ENCODE results near the gene ZDHHC20. TPM values are rescaled to one million over a fixed set of nuclear protein-coding genes. Genes with fewer than 3 reads are reported as not detected.
A peak's percentile ranks its signal among the peaks of the same experiment; 100 is the strongest.

Gene ZDHHC20, protein sequence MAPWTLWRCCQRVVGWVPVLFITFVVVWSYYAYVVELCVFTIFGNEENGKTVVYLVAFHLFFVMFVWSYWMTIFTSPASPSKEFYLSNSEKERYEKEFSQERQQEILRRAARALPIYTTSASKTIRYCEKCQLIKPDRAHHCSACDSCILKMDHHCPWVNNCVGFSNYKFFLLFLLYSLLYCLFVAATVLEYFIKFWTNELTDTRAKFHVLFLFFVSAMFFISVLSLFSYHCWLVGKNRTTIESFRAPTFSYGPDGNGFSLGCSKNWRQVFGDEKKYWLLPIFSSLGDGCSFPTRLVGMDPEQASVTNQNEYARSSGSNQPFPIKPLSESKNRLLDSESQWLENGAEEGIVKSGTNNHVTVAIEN
- 10 to 100 TPM; 79.3 to 81.7 TPM for total RNA-seq
- polyA plus RNA-seq = 10 to 100 TPM; 25.8 to 52.5 (median 36.6) TPM
- 117 to 169 (median 120) reads per million in 6 experiments for total RNA-seq

DNA sequence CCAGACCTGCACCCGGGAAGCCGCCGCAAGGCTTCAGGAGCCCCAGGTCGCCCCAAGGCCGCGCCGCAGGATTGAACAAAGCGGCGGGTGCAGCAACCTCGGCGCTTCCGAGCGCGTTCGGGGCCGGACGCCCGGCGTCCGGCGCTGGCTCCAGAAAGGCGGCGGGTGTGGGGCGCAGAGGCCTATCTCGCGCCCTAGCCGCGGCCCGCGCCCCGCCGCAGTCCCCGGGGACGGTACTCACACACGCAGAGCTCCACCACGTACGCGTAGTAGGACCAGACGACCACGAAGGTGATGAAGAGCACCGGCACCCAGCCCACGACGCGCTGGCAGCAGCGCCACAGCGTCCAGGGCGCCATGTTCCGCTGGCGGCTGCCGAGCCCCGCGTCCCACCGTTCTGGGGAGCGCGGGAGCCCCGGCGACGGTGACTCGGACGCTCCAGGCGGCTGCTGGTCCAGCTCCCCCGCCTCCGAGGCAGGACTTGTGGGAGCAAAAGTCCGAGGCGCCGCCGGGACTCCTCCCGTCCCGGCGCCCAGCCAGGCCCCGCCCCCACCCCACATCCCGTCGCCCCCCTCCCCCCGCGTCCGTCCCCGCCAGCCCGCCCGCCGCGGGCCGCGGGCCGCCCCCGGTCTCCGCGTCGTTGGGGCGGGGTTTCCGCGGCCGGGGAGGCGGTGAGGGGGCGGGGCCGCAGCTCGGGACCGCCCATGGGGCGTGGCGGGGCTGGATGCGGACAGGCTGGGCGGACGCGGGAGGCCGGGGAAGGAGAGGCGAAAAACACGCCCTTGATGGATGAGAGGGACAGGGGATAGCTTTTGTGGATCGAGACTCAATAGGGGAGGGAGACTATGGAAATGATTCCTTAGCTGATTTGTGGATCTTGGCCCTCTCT is at the start of gene ZDHHC20:
Gene ZDHHC20 (minus strand): TSS at position 491 of the 889 bp plus-strand sequence. CDS start 132 bp downstream, at position 359.
- DNase-seq (peak; percentile 74 to 92 (median 89)), ATAC-seq (peak; percentile 80 to 83)
- Mint-ChIP-seq H3K4me1 (peaks cover 13 to 44% (median 43%) of the 10 kb centered on the region in 4 donors), H3K9me3 (no peaks in the 10 kb centered on the region), H3K27me3 (no peaks in the 10 kb centered on the region), H3K4me3 (peak within 1 kb of the TSS; percentile 90 to 96 (median 92)), H3K36me3 (peaks cover 5 to 8% (median 7%) of the 10 kb centered on the region in 3 donors), H3K27ac (peak within 1 kb of the TSS; percentile 86 to 98 (median 93))
- POLR2A ChIA-PET = interaction anchor here (0.8 to 2.4 kb wide), 12 partner anchors 18 to 686 kb away, joined by 3 to 14 read pairs (median 4); partner anchors contain the start of genes EEF1AKMT1, MICU2, MRPL57 and SKA3

DNA sequence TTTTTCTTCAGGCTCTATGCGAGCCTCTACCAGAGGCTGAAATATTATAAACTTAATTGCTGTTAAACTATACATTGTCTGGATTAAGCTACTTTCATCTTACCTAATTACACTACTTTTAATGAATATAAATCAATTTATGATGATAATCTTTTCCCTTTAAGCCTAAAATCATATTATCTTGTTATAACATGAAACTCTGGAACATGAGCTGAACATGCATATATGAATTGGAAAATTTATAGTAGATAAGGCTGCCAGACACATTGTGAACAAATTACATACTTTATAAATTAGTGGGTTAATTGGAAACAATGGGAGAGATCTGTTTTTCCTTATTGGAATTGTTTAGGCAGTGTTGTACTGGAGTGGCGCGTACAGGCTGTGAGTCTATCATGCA is 45.3 kb upstream of the ZDHHC20 start:
- POLR2A ChIA-PET = no interaction called here
- Mint-ChIP-seq H3K4me1 (peaks cover 0 to 7% (median 2%) of the 10 kb centered on the region in 4 donors), H3K27me3 (no peaks in the 10 kb centered on the region), H3K9me3 (no peaks in the 10 kb centered on the region), H3K36me3 (peaks cover 7 to 82% (median 43%) of the 10 kb centered on the region in 3 donors), H3K27ac (peak overlapping the region in 1 of 10 donors; percentile 2), H3K4me3 (no peak overlapping the region)
- ATAC-seq (no peak), DNase-seq (no peak)

DNA sequence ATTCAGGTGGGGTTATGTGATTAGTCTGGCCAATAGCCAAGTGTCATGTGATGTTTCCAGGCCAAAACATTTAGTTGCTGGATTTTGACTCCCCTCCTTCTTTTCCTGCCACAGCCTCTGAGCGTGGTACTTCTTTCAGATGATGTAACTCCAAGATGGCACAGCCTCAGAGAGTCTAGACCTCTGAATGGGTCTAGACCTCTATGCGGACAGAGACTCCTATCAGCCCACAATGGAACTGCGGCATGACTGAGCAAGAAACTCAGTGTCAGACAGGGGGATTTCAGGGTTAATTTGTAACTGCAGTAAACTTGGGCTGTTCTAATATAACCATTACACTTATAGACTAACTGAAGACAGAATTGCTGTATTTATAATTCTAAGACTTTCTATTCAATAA is 42.6 kb upstream of the ZDHHC20 start:
- DNase-seq (no peak), ATAC-seq (no peak)
- Mint-ChIP-seq H3K27ac (peak overlapping the region in 1 of 10 donors; percentile 66), H3K36me3 (peaks cover 6 to 84% (median 48%) of the 10 kb centered on the region in 3 donors), H3K27me3 (no peaks in the 10 kb centered on the region), H3K4me3 (no peak overlapping the region), H3K9me3 (no peaks in the 10 kb centered on the region), H3K4me1 (peaks cover 0 to 4% (median 1%) of the 10 kb centered on the region in 4 donors)
- POLR2A ChIA-PET = no interaction called here

DNA sequence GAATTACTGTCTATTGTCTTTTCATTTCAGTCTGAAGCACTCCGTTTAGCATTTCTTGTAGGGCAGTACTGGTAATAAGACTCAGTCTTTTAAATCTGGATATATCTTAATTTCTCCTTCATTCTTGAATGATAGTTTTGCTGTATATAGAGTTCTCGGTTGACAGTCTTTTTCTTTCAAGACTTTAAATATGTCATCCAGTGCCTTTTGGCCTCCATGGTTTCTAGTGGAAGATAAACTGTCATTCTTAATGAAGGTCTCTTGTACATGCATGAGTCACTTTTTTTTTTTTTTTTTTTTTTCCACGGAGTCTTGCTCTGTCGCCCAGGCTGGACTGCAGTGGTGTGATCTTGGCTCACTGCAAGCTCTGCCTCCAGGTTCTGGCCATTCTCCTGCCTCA is 27.2 kb upstream of the ZDHHC20 start:
- POLR2A ChIA-PET = interaction anchor here (0.7 kb wide), 1 partner anchor 345 kb away, joined by 7 read pairs; no protein-coding TSS in a partner anchor
- DNase-seq (no peak), ATAC-seq (no peak)
- H3K4me3 Mint-ChIP-seq = no peak overlapping the region
- H3K27ac Mint-ChIP-seq = no peak overlapping the region
- peaks cover 0 to 2% (median 0%) of the 10 kb centered on the region in 5 donors for H3K27me3 Mint-ChIP-seq
- H3K36me3 Mint-ChIP-seq = peaks cover 29 to 43% (median 31%) of the 10 kb centered on the region in 3 donors
- peaks cover 0 to 2% (median 0%) of the 10 kb centered on the region in 4 donors for H3K4me1 Mint-ChIP-seq
- peaks cover 11 to 53% (median 23%) of the 10 kb centered on the region in 9 donors for H3K9me3 Mint-ChIP-seq

DNA sequence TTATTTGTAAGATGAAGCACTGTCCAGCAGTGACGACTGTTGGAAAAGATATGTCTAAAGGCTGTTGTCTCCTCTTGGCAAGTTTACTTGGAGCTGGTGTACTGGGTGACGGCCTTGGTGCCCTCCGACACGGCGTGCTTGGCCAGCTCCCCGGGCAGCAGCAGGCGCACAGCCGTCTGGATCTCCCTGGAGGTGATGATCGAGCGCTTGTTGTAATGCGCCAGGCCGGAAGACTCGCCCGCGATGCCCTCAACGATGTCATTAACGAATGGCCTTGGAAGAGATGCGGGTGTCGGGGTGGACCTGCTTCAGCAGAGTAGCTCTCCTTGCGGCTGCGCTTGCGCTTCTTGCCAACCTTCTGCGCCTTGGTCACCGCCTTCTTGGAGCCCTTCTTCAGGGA is 24.6 kb upstream of the ZDHHC20 start:
- Mint-ChIP-seq H3K36me3 (peaks cover 7 to 20% (median 15%) of the 10 kb centered on the region in 3 donors), H3K4me3 (no peak overlapping the region), H3K4me1 (peaks cover 0 to 6% (median 2%) of the 10 kb centered on the region in 4 donors), H3K27me3 (peaks cover 0 to 8% (median 0%) of the 10 kb centered on the region in 5 donors), H3K9me3 (peaks cover 4 to 39% (median 21%) of the 10 kb centered on the region in 9 donors), H3K27ac (no peak overlapping the region)
- no peak for ATAC-seq
- POLR2A ChIA-PET = no interaction called here
- DNase-seq = no peak

DNA sequence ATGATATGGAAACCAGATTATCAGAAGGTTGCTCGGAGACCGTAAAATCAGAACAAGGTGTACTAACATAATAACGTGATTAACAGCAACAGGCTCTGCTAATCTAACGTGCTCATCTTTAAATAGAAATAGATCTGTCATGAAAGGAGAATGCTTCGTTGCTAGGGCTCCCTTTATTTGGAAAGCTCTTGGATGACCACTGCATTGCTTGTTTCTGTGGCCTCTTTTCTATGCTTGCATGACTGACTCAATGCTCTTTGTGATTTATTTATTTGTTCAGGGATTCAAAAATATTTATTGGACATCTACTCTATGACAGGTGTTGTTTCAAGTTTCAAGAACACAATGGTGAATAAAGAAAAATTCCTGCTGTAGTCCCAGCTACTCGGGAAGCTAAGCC is 22.3 kb upstream of the ZDHHC20 start:
- ATAC-seq (no peak), DNase-seq (no peak)
- POLR2A ChIA-PET = no interaction called here
- Mint-ChIP-seq H3K27ac (no peak overlapping the region), H3K4me1 (peaks cover 8 to 18% (median 10%) of the 10 kb centered on the region in 4 donors), H3K36me3 (peaks cover 0 to 4% (median 2%) of the 10 kb centered on the region in 3 donors), H3K4me3 (no peak overlapping the region), H3K9me3 (peaks cover 0 to 17% (median 5%) of the 10 kb centered on the region in 9 donors), H3K27me3 (peaks cover 0 to 8% (median 0%) of the 10 kb centered on the region in 5 donors)

DNA sequence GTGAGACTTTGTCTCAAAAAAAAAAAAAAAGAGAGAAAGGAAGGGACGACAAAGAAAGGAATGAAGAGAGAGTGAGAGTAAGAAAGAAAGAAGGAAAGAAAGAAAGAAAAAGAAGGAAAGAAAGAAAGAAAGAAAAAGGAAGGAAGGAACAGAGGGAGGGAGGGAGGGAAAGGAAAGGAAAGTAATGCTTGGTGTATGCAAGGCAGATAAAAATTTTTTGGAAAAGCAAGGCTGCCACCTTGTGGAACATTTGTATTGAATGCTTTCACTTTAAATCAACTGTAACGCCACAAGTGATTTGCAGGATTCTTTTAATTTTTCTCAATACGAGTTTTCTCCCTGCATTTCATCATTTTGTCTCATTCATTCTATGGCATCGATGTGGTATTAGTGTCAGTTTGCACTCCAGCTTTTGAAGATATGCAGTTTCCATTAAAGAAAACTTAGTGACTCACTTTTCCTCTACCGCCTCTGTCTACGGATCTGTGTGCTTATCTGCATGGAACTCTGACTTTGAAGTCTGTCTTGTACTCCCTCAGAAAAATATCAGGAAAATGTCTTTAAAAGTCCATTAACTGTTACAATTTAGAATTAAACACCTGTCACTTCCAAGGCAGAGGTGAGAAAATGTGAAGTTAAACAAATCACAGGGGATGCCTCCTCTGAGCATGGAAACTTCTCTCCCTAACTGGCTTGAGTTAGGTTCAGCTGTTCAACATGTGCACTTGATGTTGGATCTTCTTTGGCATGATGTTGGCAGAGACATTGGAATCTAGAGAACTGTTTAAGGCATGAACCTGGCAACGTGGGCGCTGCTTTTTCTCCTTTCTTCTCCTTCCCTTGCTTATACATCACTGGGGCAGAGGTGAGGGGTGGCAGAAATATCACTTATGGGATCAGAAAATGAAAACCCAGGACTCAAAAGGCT is 20.0 kb upstream of the ZDHHC20 start:
- peak in 9 of 10 donors; percentile 19 to 73 (median 60) for DNase-seq
- POLR2A ChIA-PET = interaction anchor here (0.6 to 0.7 kb wide), 2 partner anchors 588 to 1052 kb away, joined by 3 read pairs; no protein-coding TSS in a partner anchor
- Mint-ChIP-seq H3K4me3 (peak overlapping the region in 5 of 10 donors; percentile 15 to 65 (median 46)), H3K27ac (peak overlapping the region in 1 of 10 donors; percentile 40), H3K4me1 (peaks cover 8 to 18% (median 10%) of the 10 kb centered on the region in 4 donors), H3K9me3 (peaks cover 0 to 3% (median 0%) of the 10 kb centered on the region in 9 donors), H3K27me3 (peaks cover 0 to 8% (median 0%) of the 10 kb centered on the region in 5 donors), H3K36me3 (no peaks in the 10 kb centered on the region)
- peak; percentile 66 to 68 for ATAC-seq

DNA sequence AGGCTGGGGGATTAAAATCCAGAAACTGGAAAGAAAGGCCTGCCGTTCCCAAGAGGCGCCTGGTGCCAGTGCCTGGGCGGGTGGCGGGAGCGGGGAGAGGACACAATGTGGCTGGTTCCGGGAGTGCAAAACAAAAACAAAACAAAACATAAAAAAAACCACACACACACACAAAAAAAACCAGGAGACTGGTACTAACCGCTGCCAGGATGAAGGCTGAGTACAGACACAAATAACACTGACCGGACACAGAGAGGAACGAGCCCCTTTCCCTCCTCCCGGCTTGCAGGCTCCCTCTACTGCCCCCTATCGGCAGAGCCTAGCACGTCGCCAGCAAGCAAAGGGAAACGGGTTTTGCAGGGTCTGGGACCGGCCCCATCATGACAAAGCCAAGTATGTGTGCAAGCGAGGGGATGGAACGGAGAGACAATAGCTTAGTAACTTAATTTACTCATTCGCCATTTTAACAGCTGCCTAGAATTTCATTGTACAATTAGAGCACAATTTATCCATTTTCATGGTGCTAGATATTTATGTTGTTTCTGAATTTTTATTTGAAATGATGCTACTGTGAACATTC is 17.9 kb upstream of the ZDHHC20 start:
- H3K27me3 Mint-ChIP-seq = peaks cover 0 to 8% (median 0%) of the 10 kb centered on the region in 5 donors
- peak overlapping the region; percentile 28 to 87 (median 70) for H3K27ac Mint-ChIP-seq
- peak; percentile 87 to 90 for ATAC-seq
- peak overlapping the region; percentile 76 to 90 (median 84) for H3K4me3 Mint-ChIP-seq
- POLR2A ChIA-PET = interaction anchor here (1.3 to 1.5 kb wide), 5 partner anchors 9 to 179 kb away, joined by 3 to 8 read pairs (median 5); partner anchors contain the start of genes MICU2 and ZDHHC20
- peaks cover 8 to 18% (median 9%) of the 10 kb centered on the region in 4 donors for H3K4me1 Mint-ChIP-seq
- H3K9me3 Mint-ChIP-seq = peaks cover 0 to 2% (median 0%) of the 10 kb centered on the region in 9 donors
- peak; percentile 59 to 86 (median 74) for DNase-seq
- no peaks in the 10 kb centered on the region for H3K36me3 Mint-ChIP-seq

DNA sequence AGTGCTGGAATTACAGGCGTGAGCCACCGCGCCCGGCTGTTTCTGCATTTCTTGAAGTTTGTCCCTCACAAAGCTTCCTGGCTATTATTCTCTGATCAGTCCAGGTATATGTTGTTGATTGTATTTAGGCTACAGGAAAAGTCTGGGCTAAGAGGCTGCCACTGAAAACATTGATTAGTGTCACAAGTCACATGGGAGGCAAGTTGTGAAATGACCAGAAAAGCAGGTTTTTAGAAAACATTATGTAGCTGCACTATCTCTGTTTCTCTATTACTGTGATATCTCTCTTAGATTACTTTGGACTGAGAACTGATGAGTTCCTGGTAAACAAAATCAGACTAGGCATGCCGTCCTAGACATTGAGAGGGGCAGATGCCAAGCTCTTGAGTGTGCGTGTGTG is 16.0 kb upstream of the ZDHHC20 start:
- peaks cover 0 to 3% (median 0%) of the 10 kb centered on the region in 5 donors for H3K27me3 Mint-ChIP-seq
- H3K4me1 Mint-ChIP-seq = peaks cover 8 to 18% (median 9%) of the 10 kb centered on the region in 4 donors
- no peak for DNase-seq
- POLR2A ChIA-PET = interaction anchor here (1.2 kb wide), 1 partner anchor 177 kb away, joined by 3 read pairs; no protein-coding TSS in a partner anchor
- peaks cover 0 to 8% (median 5%) of the 10 kb centered on the region in 3 donors for H3K36me3 Mint-ChIP-seq
- no peak for ATAC-seq
- H3K9me3 Mint-ChIP-seq = peaks cover 0 to 15% (median 6%) of the 10 kb centered on the region in 9 donors
- H3K27ac Mint-ChIP-seq = peak overlapping the region in 1 of 10 donors; percentile 1
- no peak overlapping the region for H3K4me3 Mint-ChIP-seq

DNA sequence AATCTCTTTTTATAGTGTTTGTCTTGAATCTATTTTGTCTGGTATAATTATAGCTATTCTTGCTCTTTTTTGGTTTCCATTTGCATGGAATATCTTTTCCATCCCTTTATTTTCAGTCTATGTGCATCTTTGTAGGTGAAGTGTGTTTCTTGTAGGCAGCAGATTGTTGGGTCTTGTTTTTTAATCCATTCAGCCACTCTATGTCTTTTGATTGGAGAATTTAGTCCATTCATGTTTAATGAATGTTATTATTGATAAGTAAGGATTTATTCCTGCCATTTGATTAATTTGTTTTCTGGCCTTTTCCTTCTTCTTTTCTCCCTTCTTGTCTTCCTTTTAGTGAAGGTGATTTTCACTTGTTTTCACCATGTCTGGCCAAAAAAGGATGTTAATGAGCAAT is 11.7 kb upstream of the ZDHHC20 start:
- H3K27me3 Mint-ChIP-seq = no peaks in the 10 kb centered on the region
- no peak overlapping the region for H3K4me3 Mint-ChIP-seq
- H3K36me3 Mint-ChIP-seq = peaks cover 0 to 8% (median 5%) of the 10 kb centered on the region in 3 donors
- DNase-seq (no peak), ATAC-seq (no peak)
- peaks cover 0 to 15% (median 6%) of the 10 kb centered on the region in 9 donors for H3K9me3 Mint-ChIP-seq
- POLR2A ChIA-PET = interaction anchor here (0.7 to 1.2 kb wide), 2 partner anchors 10 to 810 kb away, joined by 3 read pairs; no protein-coding TSS in a partner anchor
- H3K27ac Mint-ChIP-seq = no peak overlapping the region
- no peaks in the 10 kb centered on the region for H3K4me1 Mint-ChIP-seq

DNA sequence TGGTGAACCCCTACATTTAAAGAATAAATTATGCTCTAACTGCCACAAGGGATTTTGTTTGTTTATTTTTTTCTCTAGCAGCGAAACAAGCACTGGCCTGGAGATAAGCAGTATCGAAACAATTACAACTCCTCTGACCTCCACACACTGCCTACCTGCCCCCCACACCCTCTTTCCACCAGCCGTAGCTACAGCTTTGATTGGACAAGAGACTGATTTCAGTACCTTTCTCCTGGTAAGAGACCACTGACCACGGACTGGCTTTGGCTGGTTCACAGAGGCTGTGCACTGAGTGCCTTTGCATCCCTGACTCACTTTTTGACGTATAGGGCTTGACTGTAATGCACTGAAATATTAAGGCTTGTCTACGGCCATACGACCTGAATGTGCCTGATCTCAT is 7.4 kb upstream of the ZDHHC20 start:
- Mint-ChIP-seq H3K9me3 (peaks cover 0 to 11% (median 5%) of the 10 kb centered on the region in 9 donors), H3K4me1 (no peaks in the 10 kb centered on the region)

More for the DNA sequence above, 7.4 kb upstream of the ZDHHC20 start:
- H3K27ac Mint-ChIP-seq = no peak overlapping the region
- no peak overlapping the region for H3K4me3 Mint-ChIP-seq
- ATAC-seq (no peak), DNase-seq (no peak)
- H3K36me3 Mint-ChIP-seq = peaks cover 0 to 8% (median 2%) of the 10 kb centered on the region in 3 donors
- POLR2A ChIA-PET = no interaction called here
- no peaks in the 10 kb centered on the region for H3K27me3 Mint-ChIP-seq

All from naive thymus-derived CD8-positive, alpha-beta T cell (primary cell).